Progenitor cell of endocrine pancreas (in vitro differentiated cells): Measurements from ENCODE around the gene NAPB. TPM values are rescaled to one million over a fixed set of nuclear protein-coding genes. Genes with fewer than 3 reads are reported as not detected.

Experiments used
- DNase-seq: peaks from one replicate; pipeline ENCODE4 v3.0.0; 2021; ENCODE audit warnings: low spot score; ENCODE audit not compliant: unreplicated experiment
- H3K27ac Mint-ChIP-seq: 2 replicates; pipeline ENCODE4 v1.8.0; 2021; ENCODE audit warnings: mild to moderate bottlenecking, moderate library complexity, mixed read lengths
- H3K27me3 Mint-ChIP-seq: 2 replicates; pipeline ENCODE4 v1.8.0; 2021; ENCODE audit warnings: mixed read lengths
- H3K36me3 Mint-ChIP-seq: 2 replicates; pipeline ENCODE4 v1.8.0; 2022; ENCODE audit warnings: mixed read lengths; ENCODE audit not compliant: insufficient read depth
- H3K4me1 Mint-ChIP-seq: 2 replicates; pipeline ENCODE4 v1.8.0; 2021; ENCODE audit warnings: low read depth, mixed read lengths
- H3K4me3 Mint-ChIP-seq: 2 replicates; pipeline ENCODE4 v1.8.0; 2021; ENCODE audit warnings: low read depth, mild to moderate bottlenecking, moderate library complexity, mixed read lengths
- H3K9me3 Mint-ChIP-seq: 2 replicates; pipeline ENCODE4 v1.8.0; 2021; ENCODE audit warnings: low read depth, mixed read lengths
- CTCF ChIP-seq: fragments of 200-600 bp; sonication (generic); IDR thresholded peaks from one replicate; pipeline ENCODE4 v1.5.0; 2021; ENCODE audit warnings: antibody characterized with exemption, mild to moderate bottlenecking; ENCODE audit not compliant: unreplicated experiment
- total RNA-seq: library from RNA; stranded (reverse); gene quantifications from 2 replicates; pipeline ENCODE4 v1.2.1, GENCODE V29; 2021

Gene NAPB
- total RNA-seq, 1 donor from 2014 or later = 22.2 TPM

DNA sequence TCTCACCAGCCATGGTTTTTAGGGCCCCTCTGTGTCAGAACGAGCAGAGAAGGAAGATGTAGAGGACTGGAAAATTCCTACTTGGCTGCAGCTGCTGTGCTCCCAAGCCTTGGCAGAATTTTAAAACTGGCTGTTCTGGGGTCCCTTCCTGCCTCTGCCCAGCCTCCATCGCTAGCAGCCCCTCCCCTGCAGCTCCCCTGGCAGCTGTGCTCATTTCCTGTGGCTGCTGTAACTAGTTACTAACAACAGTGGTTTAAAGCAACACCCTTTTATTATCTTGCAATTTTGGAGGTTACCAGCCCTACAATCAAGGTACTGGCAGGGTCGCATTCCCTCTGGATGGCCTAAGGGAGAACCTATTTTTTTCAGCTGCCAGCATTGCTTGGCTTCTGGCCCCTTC, 35.1 kb upstream of the NAPB start:
- no peak for TF ChIP-seq CTCF
- no peaks in the 10 kb centered on the region for H3K36me3 Mint-ChIP-seq
- peaks cover 6% of the 10 kb centered on the region for H3K27me3 Mint-ChIP-seq
- peaks cover 2% of the 10 kb centered on the region for H3K4me1 Mint-ChIP-seq
- no peak overlapping the region for H3K27ac Mint-ChIP-seq
- DNase-seq = no peak
- no peak overlapping the region for H3K4me3 Mint-ChIP-seq
- no peaks in the 10 kb centered on the region for H3K9me3 Mint-ChIP-seq

DNA sequence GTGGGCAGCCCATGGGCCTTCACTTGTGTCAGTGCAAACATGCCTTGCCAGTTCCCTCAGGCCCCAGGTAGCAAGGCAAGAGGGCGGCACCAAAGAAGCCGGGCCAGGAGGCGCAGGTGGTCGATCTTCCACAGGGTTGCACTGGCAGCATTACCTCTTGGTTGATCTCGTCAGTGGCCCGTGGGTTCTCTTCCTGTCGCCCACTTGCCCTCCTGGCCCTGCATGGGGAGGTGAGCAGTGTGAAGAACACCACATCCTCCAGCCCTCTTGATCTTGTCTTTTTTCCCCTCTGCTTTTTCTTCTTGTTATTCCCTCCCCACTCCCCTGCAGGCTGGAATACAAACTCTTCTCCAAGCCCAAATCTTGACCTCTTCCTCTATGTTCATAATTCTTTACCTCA, 34.4 kb upstream of the NAPB start:
- H3K4me1 Mint-ChIP-seq = peaks cover 2% of the 10 kb centered on the region

GRCh38 chr20:23454816-23455215, 33.5 kb upstream of the NAPB start:
- TF ChIP-seq CTCF = no peak
- Mint-ChIP-seq H3K27me3 (peaks cover 6% of the 10 kb centered on the region), H3K4me3 (no peak overlapping the region), H3K4me1 (peaks cover 2% of the 10 kb centered on the region), H3K27ac (no peak overlapping the region), H3K36me3 (no peaks in the 10 kb centered on the region), H3K9me3 (no peaks in the 10 kb centered on the region)
- DNase-seq = no peak

More for the DNA sequence above, 34.4 kb upstream of the NAPB start:
- Mint-ChIP-seq H3K9me3 (no peaks in the 10 kb centered on the region), H3K27me3 (peaks cover 6% of the 10 kb centered on the region), H3K36me3 (no peaks in the 10 kb centered on the region), H3K27ac (no peak overlapping the region), H3K4me3 (no peak overlapping the region)
- no peak for DNase-seq
- no peak for TF ChIP-seq CTCF

GRCh38 chr20:23453549-23454543, 32.6 kb upstream of the NAPB start:
- Mint-ChIP-seq H3K36me3 (no peaks in the 10 kb centered on the region), H3K9me3 (no peaks in the 10 kb centered on the region), H3K4me1 (peaks cover 2% of the 10 kb centered on the region), H3K4me3 (no peak overlapping the region), H3K27me3 (peaks cover 8% of the 10 kb centered on the region), H3K27ac (no peak overlapping the region)
- no peak for TF ChIP-seq CTCF
- no peak for DNase-seq

GRCh38 chr20:23452776-23453175, 31.5 kb upstream of the NAPB start, which contains the start of gene CST11:
CST11 (minus strand) TSS chr20:23452876; CDS start chr20:23452811, 65 bp downstream.
- Mint-ChIP-seq H3K4me3 (no peak within 1 kb of the TSS), H3K27ac (no peak within 1 kb of the TSS), H3K9me3 (no peaks in the 10 kb centered on the region), H3K27me3 (peaks cover 8% of the 10 kb centered on the region), H3K36me3 (no peaks in the 10 kb centered on the region), H3K4me1 (peaks cover 2% of the 10 kb centered on the region)
- DNase-seq = no peak
- no peak for TF ChIP-seq CTCF
